Upper lobe of left lung (tissue), 4 donors: ENCODE data around the gene ST3GAL4.

Source experiments
- CTCF ChIP-seq, 6 experiments: fragments of 450-650 bp in 4 of 6; fragments of 200-600 bp in 2 of 6; sonication (generic) in 2 of 6; IDR thresholded peaks; one replicate each; pipeline ENCODE4 v1.5.1; 2016 to 2019; ENCODE audit warnings: antibody characterized with exemption in 6 of 6
- EP300 ChIP-seq, 4 donors: sonication (generic); formaldehyde crosslinking; IDR thresholded peaks; one replicate each; pipeline ENCODE4 v1.5.1; 2017; ENCODE audit warnings: antibody characterized with exemption in 4 of 4, control low read depth in 2 of 4
- POLR2AphosphoS5 ChIP-seq, 2 donors: sonication (generic); formaldehyde crosslinking; IDR thresholded peaks; one replicate each; pipeline ENCODE4 v1.5.1; 2017; ENCODE audit warnings: antibody characterized with exemption in 2 of 2

GRCh38 chr11:126305699-126306098 is 49.8 kb upstream of the ST3GAL4 start:
- no peak for TF ChIP-seq CTCF (IDR thresholded peaks at IDR 0.05)
- no peak for TF ChIP-seq POLR2AphosphoS5 (IDR thresholded peaks at IDR 0.05)
- no peak for TF ChIP-seq EP300 (IDR thresholded peaks at IDR 0.05)
